Measurements from ENCODE around the gene E4F1. TPM values are rescaled to one million over a fixed set of nuclear protein-coding genes. Genes with fewer than 3 reads are reported as not detected.

E4F1 gene, protein sequence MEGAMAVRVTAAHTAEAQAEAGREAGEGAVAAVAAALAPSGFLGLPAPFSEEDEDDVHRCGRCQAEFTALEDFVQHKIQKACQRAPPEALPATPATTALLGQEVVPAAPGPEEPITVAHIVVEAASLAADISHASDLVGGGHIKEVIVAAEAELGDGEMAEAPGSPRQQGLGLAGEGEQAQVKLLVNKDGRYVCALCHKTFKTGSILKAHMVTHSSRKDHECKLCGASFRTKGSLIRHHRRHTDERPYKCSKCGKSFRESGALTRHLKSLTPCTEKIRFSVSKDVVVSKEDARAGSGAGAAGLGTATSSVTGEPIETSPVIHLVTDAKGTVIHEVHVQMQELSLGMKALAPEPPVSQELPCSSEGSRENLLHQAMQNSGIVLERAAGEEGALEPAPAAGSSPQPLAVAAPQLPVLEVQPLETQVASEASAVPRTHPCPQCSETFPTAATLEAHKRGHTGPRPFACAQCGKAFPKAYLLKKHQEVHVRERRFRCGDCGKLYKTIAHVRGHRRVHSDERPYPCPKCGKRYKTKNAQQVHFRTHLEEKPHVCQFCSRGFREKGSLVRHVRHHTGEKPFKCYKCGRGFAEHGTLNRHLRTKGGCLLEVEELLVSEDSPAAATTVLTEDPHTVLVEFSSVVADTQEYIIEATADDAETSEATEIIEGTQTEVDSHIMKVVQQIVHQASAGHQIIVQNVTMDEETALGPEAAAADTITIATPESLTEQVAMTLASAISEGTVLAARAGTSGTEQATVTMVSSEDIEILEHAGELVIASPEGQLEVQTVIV
- 26.1 and 29.5 TPM in 2 replicates for total RNA-seq

GRCh38 chr16:2223221-2223941 lies at the start of gene E4F1:
Gene E4F1 (plus strand): TSS chr16:2223591. CDS start chr16:2223614, 23 bp downstream.

GRCh38 chr16:2196162-2196980 lies 27.0 kb upstream of the E4F1 start, which contains the start of gene CASKIN1:
Gene CASKIN1 (minus strand): TSS chr16:2196605. CDS start chr16:2196432, 173 bp downstream.

GRCh38 chr16:2205104-2205966 lies 18.1 kb upstream of the E4F1 start, which contains the start of gene MLST8:
Gene MLST8 (plus strand): TSS chr16:2205454. CDS start chr16:2206086, 632 bp downstream.

DNA sequence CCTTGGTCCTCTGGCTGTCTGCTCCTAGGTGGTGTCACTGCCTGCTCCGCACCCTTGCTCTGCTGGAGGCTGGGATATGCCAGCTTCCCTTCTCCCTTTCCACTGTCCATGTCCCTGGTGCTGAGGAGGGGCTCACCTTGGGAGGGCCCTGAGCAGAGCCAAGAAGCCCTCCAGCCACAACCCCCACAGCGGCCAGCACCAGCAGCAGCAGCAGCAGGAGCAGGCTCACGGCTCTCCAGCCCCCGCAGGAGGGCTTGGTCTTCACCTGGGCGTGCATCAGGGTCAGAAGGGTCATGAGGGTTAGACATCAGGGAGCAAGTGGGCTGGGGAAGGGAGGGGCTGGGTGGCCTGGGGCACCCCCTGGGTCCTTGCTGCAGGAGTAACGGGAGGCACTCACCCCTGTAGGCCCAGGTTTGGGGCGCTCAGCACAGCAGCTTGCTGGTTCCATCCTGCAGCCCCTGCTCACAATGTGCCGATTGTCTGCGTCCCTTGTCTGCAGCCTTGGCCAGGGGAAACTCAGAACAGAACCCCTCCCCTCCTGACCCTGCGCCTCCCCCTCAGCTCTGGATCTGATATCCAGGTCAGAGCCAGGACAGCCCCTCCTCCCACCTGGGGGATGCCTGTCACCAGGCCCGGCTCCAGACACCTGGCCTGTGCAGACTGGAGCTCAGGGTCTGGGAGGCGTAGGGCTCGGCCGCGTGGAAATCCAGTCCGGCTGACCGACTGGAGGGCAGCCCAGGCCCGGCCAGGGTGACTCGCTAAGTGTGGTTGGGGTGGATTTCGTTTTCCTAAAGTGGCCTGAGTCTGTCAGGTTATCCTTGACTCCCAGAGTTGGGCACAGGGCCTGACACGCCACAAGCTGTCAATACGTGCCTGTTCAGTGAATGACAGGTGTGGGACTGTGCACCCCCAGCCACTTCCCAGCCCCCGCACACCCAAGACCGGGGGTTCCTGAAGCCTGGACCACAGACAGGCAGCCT lies 12.7 kb upstream of the E4F1 start, which contains the start of gene BRICD5:
TSS of gene BRICD5 (minus strand) at position 478 of the 980 bp plus-strand sequence. CDS start at position 448, 30 bp downstream.

DNA sequence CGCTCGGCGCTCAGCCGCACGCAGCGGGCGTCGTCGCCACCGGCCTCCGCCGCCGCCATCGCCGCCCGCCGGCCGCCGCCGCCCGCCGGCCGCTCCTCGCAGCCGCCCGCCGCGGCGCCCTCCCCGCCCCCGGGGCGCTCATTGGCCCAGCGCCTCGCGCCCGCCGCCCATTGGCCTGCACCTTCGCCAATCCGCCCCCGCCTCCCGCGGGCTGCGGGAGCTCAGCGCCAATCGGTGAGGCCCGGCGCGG lies 8.7 kb upstream of the E4F1 start, which contains the start of gene PGP:
TSS of gene PGP (minus strand) at position 122 of the 250 bp plus-strand sequence. CDS start at position 59, 63 bp downstream.

DNA sequence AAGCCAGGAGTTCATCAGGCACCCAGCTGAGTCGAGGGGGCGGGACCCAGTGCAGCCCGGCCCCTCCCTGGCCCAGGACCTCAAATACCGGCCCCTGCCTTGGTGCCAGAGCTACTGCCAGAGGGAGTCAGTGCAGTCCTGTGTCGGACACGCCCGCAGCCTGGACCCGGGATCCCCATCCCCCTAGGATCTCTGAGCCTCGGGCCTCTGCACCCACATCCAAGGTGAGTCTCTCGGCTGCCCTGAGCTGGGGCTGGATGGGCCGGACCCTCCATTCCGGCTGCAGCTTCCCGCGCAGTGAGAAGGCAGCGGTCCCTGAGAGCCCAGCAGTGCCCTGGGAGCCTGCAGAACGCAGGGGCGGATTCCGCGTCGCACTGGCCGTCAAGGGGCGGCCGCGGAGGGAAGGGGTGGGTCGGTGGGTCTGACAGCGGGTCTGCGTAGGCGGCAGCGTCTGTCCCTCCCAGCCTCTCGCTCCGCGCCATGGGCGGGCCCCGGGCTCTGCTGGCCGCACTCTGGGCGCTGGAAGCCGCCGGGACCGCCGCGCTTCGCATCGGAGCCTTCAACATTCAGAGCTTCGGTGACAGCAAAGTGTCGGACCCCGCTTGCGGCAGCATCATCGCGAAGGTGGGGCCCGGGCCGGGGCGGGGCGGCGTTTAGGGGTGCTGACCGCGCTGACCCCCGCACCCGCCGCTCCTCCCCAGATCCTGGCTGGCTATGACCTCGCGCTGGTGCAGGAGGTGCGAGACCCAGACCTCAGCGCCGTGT lies 13.1 kb downstream of the E4F1 start, which contains the start of gene DNASE1L2:
TSS of gene DNASE1L2 (plus strand) at position 108 of the 765 bp plus-strand sequence. CDS start at position 481, 373 bp downstream.

GRCh38 chr16:2251296-2252111 lies 28.1 kb downstream of the E4F1 start, which contains the start of gene ECI1:
Gene ECI1 (minus strand): TSS chr16:2251587. CDS start chr16:2251566, 21 bp downstream.

GRCh38 chr16:2267913-2268666 lies 44.7 kb downstream of the E4F1 start, which contains the start of gene RNPS1:
Gene RNPS1 (minus strand): TSS chr16:2268126. CDS start chr16:2264643, 3,483 bp downstream.

Other genes with a start within 250 kb of the E4F1 start
- under 0.01 and 0.28 TPM in 2 replicates for gene NOXO1, start 242.1 kb upstream of the E4F1 start, total RNA-seq
- 11.1 and 14.3 TPM in 2 replicates for gene GFER, start 239.4 kb upstream of the E4F1 start, total RNA-seq
- 3.6 and 7.3 TPM in 2 replicates for gene SYNGR3, start 233.6 kb upstream of the E4F1 start, total RNA-seq
- 13.1 and 29.6 TPM in 2 replicates for gene ZNF598, start 213.8 kb upstream of the E4F1 start, total RNA-seq
- gene NPW, start 203.8 kb upstream of the E4F1 start, total RNA-seq, result 0.30 and 0.65 TPM in 2 replicates
- 19.0 and 24.5 TPM in 2 replicates for gene NHERF2, start 196.7 kb upstream of the E4F1 start, total RNA-seq
- 15.3 and 25.2 TPM in 2 replicates for gene NTHL1, start 175.8 kb upstream of the E4F1 start, total RNA-seq
- 60.9 and 71.0 TPM in 2 replicates for gene TSC2, start 175.6 kb upstream of the E4F1 start, total RNA-seq
- 188 and 249 TPM in 2 replicates for gene PKD1, start 87.7 kb upstream of the E4F1 start, total RNA-seq
- gene RAB26, start 75.0 kb upstream of the E4F1 start, total RNA-seq, result 2.3 and 3.0 TPM in 2 replicates
- gene TRAF7, start 67.8 kb upstream of the E4F1 start, total RNA-seq, result 51.4 and 89.8 TPM in 2 replicates
- 0.30 and 0.92 TPM in 2 replicates for gene CASKIN1, start 27.0 kb upstream of the E4F1 start, total RNA-seq
- gene MLST8, start 18.1 kb upstream of the E4F1 start, total RNA-seq, result 19.6 and 25.8 TPM in 2 replicates
- gene BRICD5, start 12.7 kb upstream of the E4F1 start, total RNA-seq, result 2.1 and 9.6 TPM in 2 replicates
- 12.8 and 16.4 TPM in 2 replicates for gene PGP, start 8.8 kb upstream of the E4F1 start, total RNA-seq
- gene DNASE1L2, start 12.9 kb downstream of the E4F1 start, total RNA-seq, result 1.2 and 1.3 TPM in 2 replicates
- gene ECI1, start 28.0 kb downstream of the E4F1 start, total RNA-seq, result 22.4 and 38.0 TPM in 2 replicates
- gene RNPS1, start 44.5 kb downstream of the E4F1 start, total RNA-seq, result 44.5 and 91.3 TPM in 2 replicates
- 1.5 and 5.3 TPM in 2 replicates for gene ABCA3, start 117.1 kb downstream of the E4F1 start, total RNA-seq
- 4.2 and 12.5 TPM in 2 replicates for gene CCNF, start 205.9 kb downstream of the E4F1 start, total RNA-seq
- gene TEDC2, start 236.5 kb downstream of the E4F1 start, total RNA-seq, result 3.0 and 5.4 TPM in 2 replicates
- 0.59 and 1.9 TPM in 2 replicates for gene NTN3, start 247.7 kb downstream of the E4F1 start, total RNA-seq

Data from smooth muscle cell of the umbilical artery (primary cell).